Amygdala (tissue), 56 donors: Measurements from ENCODE around the gene C20orf144.

Experiments
- DNase-seq, 56 donors: peaks; one replicate each; lab custom pipeline; 2025; lab: John Stamatoyannopoulos, UW

The C20orf144 gene

GRCh38 chr20:33674294-33675135 is 12.4 kb downstream of the C20orf144 start, which contains the start of gene NECAB3:
NECAB3 (minus strand) TSS chr20:33674428; CDS start chr20:33674352, 76 bp downstream.
- peak in 52 of 56 donors; percentile 15 to 87 (median 64) for DNase-seq

GRCh38 chr20:33675136-33675959 is 13.2 kb downstream of the C20orf144 start:
- DNase-seq, result peak in 1 of 56 donors; percentile 58

DNA sequence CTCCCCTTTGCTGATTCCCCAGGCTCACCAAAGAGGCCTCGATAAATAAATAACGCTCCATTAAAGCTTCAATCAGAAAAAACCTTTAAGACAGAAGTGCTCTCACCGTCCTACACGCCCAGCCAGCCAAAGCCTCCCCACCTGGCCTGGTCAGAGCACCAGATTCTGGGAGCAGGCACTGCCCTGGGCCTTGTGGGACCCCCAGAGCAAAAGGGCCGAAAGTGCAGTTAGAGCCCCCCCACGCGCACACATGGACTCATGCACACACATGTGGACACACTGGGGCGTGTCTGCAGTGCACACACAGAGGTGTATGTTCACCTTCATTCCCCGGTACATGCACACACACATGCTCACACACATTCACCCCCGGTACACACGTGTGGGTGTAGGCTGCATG is 14.0 kb downstream of the C20orf144 start:
- no peak for DNase-seq

DNA sequence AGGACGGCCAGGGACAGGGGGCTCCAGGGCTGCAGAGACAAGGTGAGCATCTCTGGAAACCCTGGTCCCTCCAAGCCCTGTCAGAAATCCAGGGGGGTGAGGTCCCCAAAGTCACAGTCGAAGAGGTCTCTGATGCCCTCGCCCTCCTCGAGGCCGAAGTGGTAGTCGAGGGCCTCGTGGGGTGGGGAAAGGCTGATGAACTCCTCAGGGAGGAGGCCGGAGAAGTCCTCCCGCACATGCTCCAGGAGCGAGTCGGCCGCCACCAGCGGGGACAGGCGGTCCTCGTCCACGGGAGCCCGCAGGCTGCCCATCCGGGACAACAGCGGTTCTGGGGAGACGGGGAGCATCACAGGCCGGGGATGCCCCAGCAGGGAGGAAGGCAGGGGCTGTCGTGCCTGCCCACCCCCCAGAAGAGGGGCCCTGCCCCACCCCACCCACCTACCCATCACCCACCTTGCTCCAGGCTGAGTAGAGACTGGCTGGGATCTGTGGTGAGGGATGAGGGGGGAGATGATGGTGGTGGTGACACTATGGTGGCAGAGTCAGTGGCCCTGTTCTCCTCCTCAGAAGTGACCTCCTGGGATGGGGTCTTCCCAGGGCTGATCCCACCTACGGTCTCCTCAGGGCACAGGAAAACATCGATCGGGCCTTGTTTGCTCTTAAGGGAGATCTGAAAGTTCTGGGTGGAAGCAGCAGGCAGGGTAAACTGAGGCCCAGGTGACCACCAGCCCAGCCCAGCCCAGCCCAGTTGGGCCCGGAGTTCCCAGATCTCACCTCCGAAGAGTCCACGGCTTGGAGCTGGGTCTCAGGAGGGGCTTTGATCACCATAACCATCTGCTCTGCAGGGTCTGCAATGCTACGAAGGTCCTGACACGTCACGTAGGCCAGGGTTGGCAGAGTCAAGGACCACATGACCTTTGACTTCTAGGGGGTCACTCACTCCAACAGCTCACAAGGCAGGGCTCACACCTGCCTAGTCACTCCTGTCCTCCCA is 14.8 kb downstream of the C20orf144 start:
- DNase-seq, result no peak

DNA sequence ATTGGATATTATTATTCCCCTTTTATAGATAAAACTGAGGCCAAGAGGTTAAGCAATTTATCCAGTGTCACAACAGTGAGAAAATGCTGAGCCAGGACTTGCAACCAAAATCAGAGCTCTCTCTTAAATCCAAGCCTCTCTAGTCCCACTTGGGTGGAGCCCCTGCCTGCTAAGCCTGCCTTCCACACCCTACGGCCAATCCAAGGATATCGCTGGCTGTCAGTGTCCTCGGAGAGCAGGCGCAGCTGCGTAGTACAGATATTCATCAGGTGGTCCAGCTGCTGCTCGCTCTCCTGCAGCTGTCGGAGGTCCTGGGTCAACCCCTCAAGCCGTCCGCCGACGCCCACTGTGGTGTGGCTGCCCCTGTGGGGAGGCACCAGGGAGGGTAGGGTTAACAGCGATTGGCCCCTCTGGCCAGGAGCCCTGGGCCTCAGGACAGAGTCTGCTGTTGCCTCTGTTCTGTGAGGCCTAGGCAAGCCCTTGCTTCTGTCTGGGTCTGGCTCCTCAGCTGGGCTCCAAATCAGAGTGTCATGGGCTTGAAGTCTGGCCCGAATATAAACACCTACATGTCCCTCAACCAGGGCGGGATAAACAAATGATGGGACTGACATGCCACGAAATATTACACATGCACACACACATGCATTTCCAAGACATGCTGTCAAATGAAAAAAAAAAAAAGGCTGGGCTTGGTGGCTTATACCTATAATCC is 16.0 kb downstream of the C20orf144 start:
- no peak for DNase-seq

DNA sequence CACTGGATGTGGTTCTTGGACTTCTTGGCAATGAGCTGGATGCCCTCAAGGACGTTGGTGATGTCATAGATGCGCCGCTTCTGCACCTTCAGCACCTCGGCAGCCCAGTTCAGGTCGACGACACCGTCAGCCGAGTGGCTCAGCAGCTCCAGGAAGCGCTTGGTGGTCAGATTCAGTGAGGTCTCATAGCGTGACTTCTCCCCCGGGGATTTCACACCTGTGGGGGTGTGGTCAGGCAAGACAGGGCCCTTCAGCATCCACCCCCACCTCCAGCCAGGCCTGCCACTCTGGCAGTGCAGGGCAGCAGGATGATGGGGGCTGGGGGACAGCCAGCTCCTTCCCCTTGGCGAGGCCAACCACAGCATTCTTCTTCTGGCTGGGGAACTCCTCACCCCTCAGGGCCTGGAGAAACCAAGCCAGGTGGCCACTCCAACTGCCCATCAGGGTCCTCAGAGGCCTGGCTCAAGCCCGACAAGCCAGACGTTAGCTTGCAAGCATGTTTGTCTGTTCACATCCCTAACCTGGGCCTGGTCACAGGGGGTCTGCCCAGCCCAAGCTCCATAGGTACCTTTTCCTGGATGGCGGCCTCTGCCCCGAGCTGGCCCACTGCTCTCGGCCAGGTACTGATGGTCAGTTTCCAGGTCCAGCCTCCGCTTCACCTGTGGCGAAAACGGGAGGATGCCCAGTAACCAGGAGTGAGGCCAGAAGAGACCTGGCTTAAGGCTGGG is 17.8 kb downstream of the C20orf144 start:
- no peak for DNase-seq

DNA sequence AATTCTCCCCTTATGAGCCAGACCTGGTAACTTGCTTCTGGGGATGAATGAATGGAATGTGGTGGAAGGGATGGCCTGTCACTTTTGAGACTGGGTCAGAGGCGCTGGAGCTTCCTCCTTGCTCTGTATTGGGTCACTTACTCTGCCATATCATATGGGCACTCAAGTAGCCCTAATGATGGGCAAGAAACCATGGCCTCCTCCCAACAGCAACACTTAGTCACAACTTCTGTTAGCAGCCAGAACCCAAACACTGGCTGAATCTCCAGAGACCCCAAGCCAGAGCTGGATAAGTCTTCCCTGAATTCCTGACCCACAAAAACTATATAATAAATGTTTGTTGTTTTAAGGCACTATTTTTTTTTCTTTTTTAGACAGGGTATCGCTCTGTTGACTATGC is 18.6 kb downstream of the C20orf144 start:
- DNase-seq, result no peak

DNA sequence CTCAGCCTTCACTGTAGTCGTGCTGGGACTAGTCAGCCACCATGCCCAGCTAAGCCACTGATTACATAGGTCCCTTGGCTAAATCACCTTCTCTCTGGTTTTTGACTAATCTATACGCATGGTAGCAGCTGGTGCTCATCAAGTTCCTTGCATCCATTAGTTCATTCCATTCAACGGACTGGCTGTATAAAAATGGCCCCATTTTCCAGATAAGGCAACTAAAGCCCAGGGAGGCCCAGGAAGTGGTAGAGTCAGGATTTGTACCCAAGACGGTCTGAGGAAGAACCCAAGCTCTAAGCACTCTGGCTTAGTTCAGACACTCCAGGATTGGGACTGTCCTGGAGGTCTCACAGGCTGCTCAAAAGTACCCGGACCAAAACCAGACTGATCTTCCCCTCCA is 19.2 kb downstream of the C20orf144 start:
- no peak for DNase-seq

GRCh38 chr20:33681728-33682353 is 19.7 kb downstream of the C20orf144 start:
- DNase-seq, result no peak

DNA sequence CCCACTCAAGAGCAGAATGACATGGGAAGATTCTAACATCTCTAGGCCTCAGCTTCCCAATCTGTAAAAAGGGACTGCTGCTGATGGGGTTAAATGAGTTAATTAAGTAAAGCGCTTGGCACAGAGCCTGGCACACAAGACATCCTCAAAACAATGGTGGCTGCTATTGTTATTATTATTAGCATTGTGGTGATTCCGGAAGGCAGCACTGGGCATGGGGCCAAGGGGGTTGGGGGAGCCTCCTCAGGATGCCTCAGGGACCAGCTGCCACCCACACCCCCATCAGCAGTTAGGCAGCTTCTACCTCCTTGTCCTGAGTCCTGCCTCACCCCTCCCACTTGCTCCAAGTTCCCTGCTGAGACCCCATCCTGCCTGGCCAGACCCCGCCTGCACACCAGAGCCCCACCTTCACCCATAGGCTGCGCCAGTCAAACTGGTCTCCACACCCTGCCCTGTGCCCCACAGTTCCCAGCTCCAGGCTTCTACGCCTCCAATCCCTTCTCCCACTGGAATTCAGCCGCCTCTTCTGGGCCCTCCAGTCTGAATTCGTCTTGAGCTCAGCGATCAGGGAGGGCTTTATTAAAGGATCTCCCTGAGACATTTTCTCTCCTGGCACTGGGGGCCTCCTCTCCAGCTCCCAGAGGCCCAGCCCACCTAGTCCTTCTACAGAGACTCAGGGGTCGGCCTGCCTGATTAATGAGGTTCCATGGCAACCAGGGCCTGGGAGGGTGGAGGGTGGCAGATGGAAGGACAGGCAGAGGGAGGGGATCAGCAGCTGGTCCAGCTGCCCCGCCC is 22.6 kb downstream of the C20orf144 start:
- peak in 1 of 56 donors; percentile 41 for DNase-seq

GRCh38 chr20:33685328-33686099 is 23.4 kb downstream of the C20orf144 start:
- no peak for DNase-seq

DNA sequence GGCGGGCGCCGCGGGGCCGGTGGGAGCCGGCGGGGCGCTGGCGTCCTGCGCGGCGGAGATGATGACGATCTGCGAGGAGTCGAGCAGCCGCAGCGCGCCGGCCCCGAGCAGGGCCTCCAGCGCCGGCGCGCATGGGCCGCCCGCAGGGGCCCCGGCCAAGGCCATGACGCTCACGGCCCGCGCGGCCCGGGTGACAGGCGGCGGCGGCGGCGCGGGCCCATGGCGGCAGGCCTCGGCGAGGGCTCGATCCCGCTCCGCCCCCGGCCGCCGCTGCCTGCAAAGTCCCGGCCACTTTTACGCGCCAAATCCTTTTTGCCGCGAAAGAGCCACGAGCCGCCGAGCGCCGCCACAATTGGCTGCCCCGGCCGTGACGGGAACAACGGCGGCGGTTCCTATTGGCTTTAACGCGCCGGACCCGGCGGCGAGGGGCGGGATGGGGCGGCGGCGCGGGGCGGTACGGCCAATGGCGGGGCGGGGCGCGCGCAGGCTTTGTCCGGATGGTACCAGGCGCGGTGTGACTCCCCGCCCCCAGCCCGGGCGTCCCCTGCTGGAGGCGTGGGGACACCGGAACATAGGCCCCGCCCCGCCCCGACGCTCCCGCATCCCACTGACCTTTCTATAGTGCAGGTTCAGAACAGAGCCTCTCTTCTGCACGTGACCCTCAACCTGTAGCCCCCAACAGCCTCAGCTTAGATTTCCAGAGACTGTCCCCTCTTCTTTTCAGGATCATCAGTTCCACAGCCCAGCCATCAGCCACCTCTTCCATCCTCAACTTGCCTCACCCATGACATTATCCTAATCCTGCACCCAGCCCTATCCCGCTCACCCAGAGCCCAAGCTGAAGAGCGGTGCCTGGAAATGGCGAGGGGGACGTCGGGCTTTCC is 24.2 kb downstream of the C20orf144 start, which contains the start of gene E2F1:
Gene E2F1, minus strand, starts transcription at position 286 of the 884 bp plus-strand sequence. Its CDS starts 121 bp downstream, at position 165.
- peak; percentile 49 to 97 (median 90) for DNase-seq

DNA sequence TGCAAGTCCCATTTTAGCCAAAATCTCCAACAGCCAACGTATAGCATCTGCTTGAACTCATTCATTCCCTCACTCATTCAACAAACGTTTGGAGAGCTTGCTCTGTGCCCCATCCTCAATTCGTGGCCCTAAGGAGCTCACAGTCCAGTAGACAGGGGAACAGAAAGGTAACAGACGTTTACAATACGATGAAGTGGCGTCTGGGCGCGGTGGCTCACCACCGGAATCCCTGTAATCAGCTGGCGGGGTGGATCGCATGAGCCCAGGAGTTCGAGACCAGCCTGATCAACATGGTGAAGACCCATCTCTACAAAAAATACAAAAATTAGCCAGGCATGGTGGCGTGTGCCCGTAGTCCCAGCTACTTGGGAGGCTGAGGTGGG is 24.8 kb downstream of the C20orf144 start:
- no peak for DNase-seq

DNA sequence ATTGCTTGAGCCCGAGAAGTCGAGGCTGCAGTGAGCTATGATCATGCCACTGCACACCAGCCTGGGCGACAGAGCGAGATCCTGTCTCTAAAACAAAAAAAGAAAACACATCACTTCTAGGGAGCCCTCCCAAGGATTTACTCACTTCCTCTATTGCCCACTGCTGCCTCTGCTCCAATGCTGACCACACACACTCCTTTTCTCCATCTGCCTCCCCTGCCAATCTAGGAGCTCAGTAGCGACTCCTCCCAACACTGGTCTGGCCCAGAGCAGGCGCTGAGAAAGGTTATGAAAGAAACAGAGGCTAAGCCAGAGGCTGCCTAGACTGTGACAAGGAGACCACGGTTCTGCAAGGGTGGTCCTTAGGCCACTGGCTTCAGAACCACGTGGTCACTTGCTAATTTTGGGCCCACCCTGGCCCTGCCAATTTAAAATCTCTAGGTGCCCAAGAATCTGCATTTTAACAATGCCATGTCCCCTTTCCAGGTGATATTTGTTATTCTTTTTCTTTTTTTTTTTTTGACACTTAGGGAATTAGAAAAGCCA is 25.3 kb downstream of the C20orf144 start:
- DNase-seq, result no peak
